Stimulated activated CD4-positive, alpha-beta T cell treated with anti-CD3 and anti-CD28 coated beads, Interleukin-1b, Interleukin-23, amount 100 ng/mL, for 1 hour (primary cell): ENCODE measurements around the gene AASS.

Experiments used
- DNase-seq, 2 donors: peaks; one replicate each; pipeline ENCODE4 v3.0.0-alpha.2; 2020; ENCODE audit warnings: low read depth in 2 of 2

AASS gene

GRCh38 chr7:122118757-122119156 is 25.3 kb downstream of the AASS start:
- no peak for DNase-seq

- DNase-seq = no peak
Observed at GRCh38 chr7:122103064-122103463, 41.0 kb downstream of the AASS start.

- DNase-seq = no peak
Observed at GRCh38 chr7:122100021-122100420, 44.0 kb downstream of the AASS start.

- DNase-seq = no peak
Observed at GRCh38 chr7:122095642-122096041, 48.4 kb downstream of the AASS start.

- DNase-seq = no peak
Observed at GRCh38 chr7:122094549-122094948, 49.5 kb downstream of the AASS start.

- DNase-seq = peak in 1 of 2 donors; percentile 24
Observed at GRCh38 chr7:122092964-122093797, 50.9 kb downstream of the AASS start.

GRCh38 chr7:122082670-122083069 is 61.4 kb downstream of the AASS start:
- no peak for DNase-seq

- no peak for DNase-seq
Observed at GRCh38 chr7:122082160-122082559, 61.9 kb downstream of the AASS start.

GRCh38 chr7:122073635-122074034 is 70.4 kb downstream of the AASS start:
- DNase-seq = no peak

GRCh38 chr7:122072924-122073599 is 71.0 kb downstream of the AASS start:
- no peak for DNase-seq

GRCh38 chr7:122072272-122072671 is 71.8 kb downstream of the AASS start:
- DNase-seq = no peak

GRCh38 chr7:122070834-122071233 is 73.2 kb downstream of the AASS start:
- no peak for DNase-seq

- no peak for DNase-seq
Observed at GRCh38 chr7:122070062-122070461, 74.0 kb downstream of the AASS start.

- no peak for DNase-seq
Observed at GRCh38 chr7:122068999-122069398, 75.0 kb downstream of the AASS start.

GRCh38 chr7:122068046-122068445 is 76.0 kb downstream of the AASS start:
- DNase-seq = no peak

- DNase-seq = no peak
Observed at GRCh38 chr7:122067077-122067476, 77.0 kb downstream of the AASS start.

- DNase-seq = no peak
Observed at GRCh38 chr7:122064971-122065370, 79.1 kb downstream of the AASS start.

- DNase-seq = no peak
Observed at GRCh38 chr7:122063146-122063545, 80.9 kb downstream of the AASS start.

- DNase-seq = no peak
Observed at GRCh38 chr7:122059542-122059941, 84.5 kb downstream of the AASS start.

GRCh38 chr7:122056977-122057376 is 87.1 kb downstream of the AASS start:
- DNase-seq = no peak

GRCh38 chr7:122055073-122055472 is 89.0 kb downstream of the AASS start:
- no peak for DNase-seq

- no peak for DNase-seq
Observed at GRCh38 chr7:122054393-122054792, 89.7 kb downstream of the AASS start.

GRCh38 chr7:122046402-122046801 is 97.6 kb downstream of the AASS start:
- DNase-seq = no peak
